Lower leg skin (tissue), 3 donors: ENCODE measurements around the gene TRAF3IP1.

Source experiments
- POLR2A ChIP-seq, 2 donors: fragments of 450-650 bp; IDR thresholded peaks; one replicate each; pipeline ENCODE4 v1.6.1; 2016 to 2017; ENCODE audit warnings: antibody characterized with exemption in 2 of 2, mild to moderate bottlenecking in 1 of 2, moderate library complexity in 1 of 2
- TF ChIP-seq, protein P1 (sequence below), 3 donors: fragments of 450-650 bp; IDR thresholded peaks; one replicate each; pipeline ENCODE4 v1.5.1; 2016; ENCODE audit warnings: antibody characterized with exemption in 3 of 3, mild to moderate bottlenecking in 3 of 3, moderate library complexity in 2 of 3

DNA sequence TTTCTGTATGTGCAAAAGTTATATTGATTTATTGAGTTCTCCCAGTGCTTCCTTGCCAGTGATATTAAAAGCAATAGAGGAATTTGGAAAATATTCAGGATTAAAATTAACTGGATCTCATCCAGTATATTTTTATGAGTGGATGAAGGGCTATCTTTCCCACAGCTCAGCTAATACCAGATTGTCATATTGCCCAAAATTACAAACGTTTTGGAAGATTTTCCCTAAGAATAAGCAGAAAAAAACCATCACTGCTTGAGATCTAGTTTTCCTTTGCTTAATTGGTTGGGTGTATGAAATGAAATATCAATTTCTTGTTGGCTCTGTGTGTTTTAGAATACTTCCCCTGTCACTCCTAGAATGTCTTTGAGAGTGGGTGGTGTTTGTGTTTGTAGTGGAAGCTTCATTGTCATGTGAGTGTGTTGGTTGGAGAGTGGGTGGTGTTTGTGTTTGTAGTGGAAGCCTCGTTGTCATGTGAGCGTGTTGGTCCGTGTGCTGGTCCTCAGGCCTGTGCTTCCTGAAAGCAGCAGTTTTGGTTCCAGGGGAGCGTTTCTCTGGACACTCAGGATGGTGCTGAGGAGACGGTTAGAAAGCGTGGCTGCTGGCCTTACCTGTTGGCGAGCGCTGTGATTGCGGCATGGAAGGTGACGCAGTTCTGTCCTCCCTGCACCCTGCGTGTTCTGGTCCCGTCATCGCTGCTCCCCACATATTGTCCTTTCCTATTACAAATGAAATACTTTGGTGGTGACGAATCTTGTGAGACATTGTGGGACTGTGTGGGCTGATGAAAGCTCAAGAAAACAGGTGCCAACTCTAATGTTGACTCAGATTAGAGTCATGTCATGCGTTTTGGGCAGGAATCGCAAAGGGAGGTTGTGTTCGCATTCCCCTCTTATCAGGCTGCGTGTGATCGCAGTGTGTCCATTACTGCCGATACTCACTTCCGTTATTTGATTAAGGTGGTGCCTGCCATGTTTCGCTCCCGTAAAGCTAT, 118.8 kb downstream of the TRAF3IP1 start:
- TF ChIP-seq, protein P1, sequence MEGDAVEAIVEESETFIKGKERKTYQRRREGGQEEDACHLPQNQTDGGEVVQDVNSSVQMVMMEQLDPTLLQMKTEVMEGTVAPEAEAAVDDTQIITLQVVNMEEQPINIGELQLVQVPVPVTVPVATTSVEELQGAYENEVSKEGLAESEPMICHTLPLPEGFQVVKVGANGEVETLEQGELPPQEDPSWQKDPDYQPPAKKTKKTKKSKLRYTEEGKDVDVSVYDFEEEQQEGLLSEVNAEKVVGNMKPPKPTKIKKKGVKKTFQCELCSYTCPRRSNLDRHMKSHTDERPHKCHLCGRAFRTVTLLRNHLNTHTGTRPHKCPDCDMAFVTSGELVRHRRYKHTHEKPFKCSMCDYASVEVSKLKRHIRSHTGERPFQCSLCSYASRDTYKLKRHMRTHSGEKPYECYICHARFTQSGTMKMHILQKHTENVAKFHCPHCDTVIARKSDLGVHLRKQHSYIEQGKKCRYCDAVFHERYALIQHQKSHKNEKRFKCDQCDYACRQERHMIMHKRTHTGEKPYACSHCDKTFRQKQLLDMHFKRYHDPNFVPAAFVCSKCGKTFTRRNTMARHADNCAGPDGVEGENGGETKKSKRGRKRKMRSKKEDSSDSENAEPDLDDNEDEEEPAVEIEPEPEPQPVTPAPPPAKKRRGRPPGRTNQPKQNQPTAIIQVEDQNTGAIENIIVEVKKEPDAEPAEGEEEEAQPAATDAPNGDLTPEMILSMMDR (IDR thresholded peaks at IDR 0.05) = no peak
- no peak for TF ChIP-seq POLR2A (IDR thresholded peaks at IDR 0.05)
